Activated CD8-positive, alpha-beta memory T cell treated with anti-CD3 and anti-CD28 coated beads, Interleukin-2, amount 50 U/mL, for 4 hours (primary cell): ENCODE data around the gene LRRC55.

Experiments
- DNase-seq: peaks from one replicate; pipeline ENCODE4 v3.0.0-alpha.2; 2020

The LRRC55 gene

GRCh38 chr11:57239348-57239747, 57.6 kb downstream of the LRRC55 start:
- no peak for DNase-seq

GRCh38 chr11:57240007-57240406, 58.3 kb downstream of the LRRC55 start:
- DNase-seq = no peak

GRCh38 chr11:57240757-57241156, 59.0 kb downstream of the LRRC55 start:
- DNase-seq = no peak
